CD4-positive, alpha-beta T cell treated with Interleukin-17A for 4 hours (primary cell): ENCODE measurements around the gene CSMD2.

Experiments
- DNase-seq: peaks from one replicate; pipeline ENCODE4 v3.0.0-alpha.2; 2020; ENCODE audit warnings: mixed read lengths

The CSMD2 gene

GRCh38 chr1:33841494-33841893 lies 323.5 kb downstream of the CSMD2 start:
- DNase-seq = no peak

- DNase-seq = no peak
Measured at GRCh38 chr1:33837635-33838034, 327.4 kb downstream of the CSMD2 start.

- DNase-seq = no peak
Measured at GRCh38 chr1:33836911-33837310, 328.1 kb downstream of the CSMD2 start.

GRCh38 chr1:33828654-33829053 lies 336.4 kb downstream of the CSMD2 start:
- DNase-seq = no peak

GRCh38 chr1:33828059-33828458 lies 337.0 kb downstream of the CSMD2 start:
- DNase-seq = no peak

GRCh38 chr1:33826711-33827110 lies 338.3 kb downstream of the CSMD2 start:
- DNase-seq = no peak

GRCh38 chr1:33826311-33826710 lies 338.7 kb downstream of the CSMD2 start:
- no peak for DNase-seq

- no peak for DNase-seq
Measured at GRCh38 chr1:33825506-33825905, 339.5 kb downstream of the CSMD2 start.

GRCh38 chr1:33824971-33825370 lies 340.1 kb downstream of the CSMD2 start:
- DNase-seq = no peak

- no peak for DNase-seq
Measured at GRCh38 chr1:33824321-33824720, 340.7 kb downstream of the CSMD2 start.

- DNase-seq = no peak
Measured at GRCh38 chr1:33823830-33824229, 341.2 kb downstream of the CSMD2 start.

GRCh38 chr1:33823401-33823800 lies 341.6 kb downstream of the CSMD2 start:
- DNase-seq = no peak

GRCh38 chr1:33822396-33822795 lies 342.6 kb downstream of the CSMD2 start:
- no peak for DNase-seq

GRCh38 chr1:33821291-33821690 lies 343.7 kb downstream of the CSMD2 start:
- no peak for DNase-seq

- DNase-seq = no peak
Measured at GRCh38 chr1:33820804-33821203, 344.2 kb downstream of the CSMD2 start.

GRCh38 chr1:33819913-33820311 lies 345.1 kb downstream of the CSMD2 start:
- DNase-seq = no peak

GRCh38 chr1:33819290-33819912 lies 345.6 kb downstream of the CSMD2 start:
- no peak for DNase-seq

- DNase-seq = no peak
Measured at GRCh38 chr1:33818071-33818470, 347.0 kb downstream of the CSMD2 start.

GRCh38 chr1:33815061-33815460 lies 350.0 kb downstream of the CSMD2 start:
- DNase-seq = no peak

GRCh38 chr1:33814166-33814565 lies 350.9 kb downstream of the CSMD2 start:
- no peak for DNase-seq

- DNase-seq = no peak
Measured at GRCh38 chr1:33810571-33810970, 354.5 kb downstream of the CSMD2 start.

- no peak for DNase-seq
Measured at GRCh38 chr1:33805988-33806387, 359.0 kb downstream of the CSMD2 start.

GRCh38 chr1:33802268-33802667 lies 362.8 kb downstream of the CSMD2 start:
- no peak for DNase-seq

GRCh38 chr1:33797849-33798248 lies 367.2 kb downstream of the CSMD2 start:
- no peak for DNase-seq

- DNase-seq = no peak
Measured at GRCh38 chr1:33792651-33793050, 372.4 kb downstream of the CSMD2 start.

GRCh38 chr1:33792216-33792615 lies 372.8 kb downstream of the CSMD2 start:
- no peak for DNase-seq
